Common myeloid progenitor, CD34-positive (primary cell): Measurements from ENCODE around the gene PLCE1.
A peak's percentile ranks its signal among the peaks of the same experiment; 100 is the strongest.

ENCODE experiments used
- CTCF ChIA-PET: fragments of 350-600 bp; sonication (Branson Sonifier 250); formaldehyde crosslinking; loops from one replicate; lab custom pipeline; 2021; ENCODE audit warnings: antibody characterized with exemption; lab: Charles Lee
- POLR2A ChIA-PET: fragments of 350-600 bp; sonication (Branson Sonifier 250); formaldehyde crosslinking; loops from one replicate; lab custom pipeline; 2021; ENCODE audit warnings: antibody characterized with exemption; lab: Charles Lee
- DNase-seq, 3 donors: peaks; one replicate each; pipeline versions ENCODE4 v3.0.0 to v3.0.0-alpha.2; 2013
- H3K27ac ChIP-seq, 2 experiments: 1 replicate in 1 of 2; 2 replicates in 1 of 2; pipeline ENCODE4 v1.7.0; 2013; ENCODE audit warnings: inconsistent platforms in 2 of 2, low read length in 2 of 2, mild to moderate bottlenecking in 2 of 2, low read depth in 1 of 2, moderate library complexity in 1 of 2; ENCODE audit not compliant: severe bottlenecking in 2 of 2, insufficient read depth in 1 of 2, poor library complexity in 1 of 2
- H3K27me3 ChIP-seq, 5 experiments: replicated peaks in 2 of 5; 1 replicate in 3 of 5; 2 replicates in 2 of 5; pipeline versions ENCODE4 v1.6.1 to v1.7.0; 2013; ENCODE audit warnings: low read length in 4 of 5, mild to moderate bottlenecking in 2 of 5, moderate library complexity in 2 of 5, inconsistent platforms in 1 of 5; ENCODE audit not compliant: insufficient read depth in 5 of 5, control insufficient read depth in 4 of 5
- H3K36me3 ChIP-seq, 4 experiments: 1 replicate in 2 of 4; 2 replicates in 2 of 4; pipeline versions ENCODE4 v1.6.1 to v1.7.0; 2013; ENCODE audit warnings: low read length in 3 of 4, control low read depth in 1 of 4, mild to moderate bottlenecking in 1 of 4; ENCODE audit not compliant: control insufficient read depth in 4 of 4, insufficient read depth in 4 of 4
- H3K4me1 ChIP-seq, 4 experiments: 1 replicate in 3 of 4; 2 replicates in 1 of 4; pipeline versions ENCODE4 v1.6.1 to v1.7.1; 2013; ENCODE audit warnings: low read length in 3 of 4, mild to moderate bottlenecking in 3 of 4, control low read depth in 1 of 4, inconsistent platforms in 1 of 4, moderate library complexity in 1 of 4; ENCODE audit not compliant: control insufficient read depth in 4 of 4, insufficient read depth in 4 of 4; ENCODE audit errors: control extremely low read depth in 1 of 4
- H3K4me3 ChIP-seq, 7 experiments: 1 replicate in 4 of 7; 2 replicates in 3 of 7; pipeline versions ENCODE4 v1.5.1 to v1.7.0; 2013; ENCODE audit warnings: mild to moderate bottlenecking in 7 of 7, low read length in 6 of 7, moderate library complexity in 6 of 7, inconsistent platforms in 2 of 7, low read depth in 2 of 7, control low read depth in 1 of 7; ENCODE audit not compliant: insufficient read depth in 4 of 7, control insufficient read depth in 1 of 7; ENCODE audit errors: extremely low read depth in 1 of 7
- H3K9me3 ChIP-seq, 5 experiments: 1 replicate in 4 of 5; 2 replicates in 1 of 5; pipeline versions ENCODE4 v1.6.1 to v1.7.1; 2013; ENCODE audit warnings: low read length in 4 of 5, mild to moderate bottlenecking in 2 of 5, inconsistent platforms in 1 of 5, low read depth in 1 of 5, moderate library complexity in 1 of 5; ENCODE audit not compliant: control insufficient read depth in 4 of 5, insufficient read depth in 2 of 5; ENCODE audit errors: control extremely low read depth in 1 of 5
- WGBS: methylation state at CpG from one replicate; pipeline ENCODE4 v1.1.5; 2013; ENCODE audit not compliant: insufficient coverage; 5-methylcytosine and 5-hydroxymethylcytosine counted together

The PLCE1 gene

GRCh38 chr10:94029955-94030354 lies 36.2 kb downstream of the PLCE1 start:
- Histone ChIP-seq H3K27ac (no peak overlapping the region), H3K9me3 (peaks cover 2 to 35% (median 12%) of the 10 kb centered on the region in 5 experiments), H3K36me3 (no peaks in the 10 kb centered on the region), H3K27me3 (peaks cover 0 to 3% (median 0%) of the 10 kb centered on the region in 5 experiments), H3K4me1 (no peaks in the 10 kb centered on the region), H3K4me3 (no peak overlapping the region)
- DNase-seq: no peak
- CTCF ChIA-PET: no interaction called here
- POLR2A ChIA-PET: no interaction called here

GRCh38 chr10:94035982-94036765 lies 42.4 kb downstream of the PLCE1 start:
- WGBS: no CpG with 5 or more reads among the region's 3 CpGs
- peaks cover 0 to 5% (median 0%) of the 10 kb centered on the region in 5 experiments for H3K27me3 ChIP-seq
- CTCF ChIA-PET: no interaction called here

GRCh38 chr10:94036766-94037033 lies 43.0 kb downstream of the PLCE1 start:
- Histone ChIP-seq H3K4me3 (no peak overlapping the region), H3K4me1 (no peaks in the 10 kb centered on the region), H3K36me3 (no peaks in the 10 kb centered on the region), H3K27ac (no peak overlapping the region), H3K27me3 (peaks cover 0 to 5% (median 0%) of the 10 kb centered on the region in 5 experiments), H3K9me3 (no peaks in the 10 kb centered on the region)
- ChIA-PET POLR2A (no interaction called here), CTCF (no interaction called here)
- no CpG with 5 or more reads among the region's 1 CpG for WGBS
- DNase-seq: no peak

More at GRCh38 chr10:94035982-94036765, 42.4 kb downstream of the PLCE1 start:
- H3K36me3 ChIP-seq: no peaks in the 10 kb centered on the region
- H3K9me3 ChIP-seq: peaks cover 0 to 5% (median 0%) of the 10 kb centered on the region in 5 experiments
- POLR2A ChIA-PET: no interaction called here
- H3K27ac ChIP-seq: no peak overlapping the region
- no peaks in the 10 kb centered on the region for H3K4me1 ChIP-seq
- H3K4me3 ChIP-seq: no peak overlapping the region
- no peak for DNase-seq

- no peak overlapping the region for H3K4me3 ChIP-seq
- no peak overlapping the region for H3K27ac ChIP-seq
- DNase-seq: no peak
- no peaks in the 10 kb centered on the region for H3K4me1 ChIP-seq
- ChIA-PET CTCF (no interaction called here), POLR2A (no interaction called here)
- no peaks in the 10 kb centered on the region for H3K9me3 ChIP-seq
- H3K27me3 ChIP-seq: peaks cover 0 to 5% (median 0%) of the 10 kb centered on the region in 5 experiments
- 100% methylated on average over 3 of the region's 3 CpGs for WGBS
- no peaks in the 10 kb centered on the region for H3K36me3 ChIP-seq
These were observed 43.6 kb downstream of the PLCE1 start for GRCh38 chr10:94037286-94037685.

GRCh38 chr10:94038024-94038423 lies 44.3 kb downstream of the PLCE1 start:
- DNase-seq: no peak
- no peak overlapping the region for H3K4me3 ChIP-seq
- no peaks in the 10 kb centered on the region for H3K9me3 ChIP-seq
- no peaks in the 10 kb centered on the region for H3K4me1 ChIP-seq
- WGBS: 60% methylated on average over 4 of the region's 4 CpGs
- H3K27me3 ChIP-seq: peaks cover 0 to 5% (median 0%) of the 10 kb centered on the region in 5 experiments
- POLR2A ChIA-PET: no interaction called here
- H3K27ac ChIP-seq: no peak overlapping the region
- CTCF ChIA-PET: no interaction called here
- no peaks in the 10 kb centered on the region for H3K36me3 ChIP-seq

- DNase-seq: no peak
- no peak overlapping the region for H3K27ac ChIP-seq
- POLR2A ChIA-PET: no interaction called here
- H3K9me3 ChIP-seq: peaks cover 0 to 2% (median 0%) of the 10 kb centered on the region in 5 experiments
- H3K4me1 ChIP-seq: no peaks in the 10 kb centered on the region
- H3K4me3 ChIP-seq: no peak overlapping the region
- H3K36me3 ChIP-seq: no peaks in the 10 kb centered on the region
- H3K27me3 ChIP-seq: peaks cover 0 to 5% (median 0%) of the 10 kb centered on the region in 5 experiments
- WGBS: 100% methylated on average over 4 of the region's 4 CpGs
- CTCF ChIA-PET: no interaction called here
These were observed 47.5 kb downstream of the PLCE1 start for GRCh38 chr10:94041206-94041605.

- ChIA-PET CTCF (no interaction called here), POLR2A (no interaction called here)
- peaks cover 0 to 2% (median 0%) of the 10 kb centered on the region in 5 experiments for H3K9me3 ChIP-seq
- H3K36me3 ChIP-seq: no peaks in the 10 kb centered on the region
- DNase-seq: peak in 1 of 3 donors; percentile 2
- peaks cover 0 to 5% (median 0%) of the 10 kb centered on the region in 5 experiments for H3K27me3 ChIP-seq
- WGBS: 85% methylated on average over 1 of the region's 3 CpGs
- no peak overlapping the region for H3K4me3 ChIP-seq
- no peaks in the 10 kb centered on the region for H3K4me1 ChIP-seq
- H3K27ac ChIP-seq: no peak overlapping the region
These were observed 48.5 kb downstream of the PLCE1 start for GRCh38 chr10:94042001-94042833.
